ENCODE measurements around the gene PAXX. TPM values are rescaled to one million over a fixed set of nuclear protein-coding genes. Genes with fewer than 3 reads are reported as not detected.

PAXX gene
- total RNA-seq, 2 experiments from 2014 or later = 60.5 to 61.8 TPM

- TF ChIP-seq CTCF (IDR thresholded peaks at IDR 0.05) = no peak
- Mint-ChIP-seq H3K4me3 (no peak overlapping the region), H3K27me3 (peaks cover 28% of the 10 kb centered on the region), H3K9me3 (no peaks in the 10 kb centered on the region), H3K4me1 (ENCODE audit: low read depth) (peaks cover 10% of the 10 kb centered on the region), H3K27ac (no peak overlapping the region), H3K36me3 (ENCODE audit: low read depth) (no peaks in the 10 kb centered on the region)
- intact Hi-C loops (cut with micrococcal nuclease) = no loop called here
- no peak for ATAC-seq
- ChIA-PET POLR2A (interaction anchor here (0.6 kb wide), 1 partner anchor 16 kb away, joined by 3 read pairs; no protein-coding TSS in a partner anchor), CTCF (interaction anchor here (1.4 to 2.4 kb wide), 3 partner anchors 8 to 25 kb away, joined by 6 to 22 read pairs (median 7); no protein-coding TSS in a partner anchor)
- no peak for DNase-seq
Observed at GRCh38 chr9:137042751-137043727, 50.8 kb downstream of the PAXX start.

Other genes with a start within 250 kb of the PAXX start
- gene LCN10, start 249.5 kb upstream of the PAXX start, total RNA-seq = 1 to 10 TPM; 2.6 to 3.2 TPM
- not detected for gene LCN6, start 243.9 kb upstream of the PAXX start, total RNA-seq
- gene LCN8, start 234.2 kb upstream of the PAXX start, total RNA-seq = not detected
- gene LCN15, start 227.9 kb upstream of the PAXX start, total RNA-seq = not detected
- 10 to 100 TPM; 50.6 to 51.1 TPM for gene TMEM141, start 201.1 kb upstream of the PAXX start, total RNA-seq
- gene CCDC183, start 196.1 kb upstream of the PAXX start, total RNA-seq = under 1 TPM; 0.20 to 0.34 TPM
- 10 to 100 TPM; 85.6 to 86.6 TPM for gene RABL6, start 184.5 kb upstream of the PAXX start, total RNA-seq
- 1 to 10 TPM; 5.8 to 6.4 TPM for gene AJM1, start 149.9 kb upstream of the PAXX start, total RNA-seq
- gene PHPT1, start 143.0 kb upstream of the PAXX start, total RNA-seq = 100 to 1,000 TPM; 123 to 124 TPM
- 10 to 100 TPM; 18.5 to 19.1 TPM for gene MAMDC4, start 140.1 kb upstream of the PAXX start, total RNA-seq
- gene EDF1, start 126.1 kb upstream of the PAXX start, total RNA-seq = 100 to 1,000 TPM; 254 to 270 TPM
- gene TRAF2, start 105.9 kb upstream of the PAXX start, total RNA-seq = 10 to 100 TPM; 34.8 to 40.5 TPM
- gene FBXW5, start 47.7 kb upstream of the PAXX start, total RNA-seq = 10 to 100 TPM; 53.4 to 54.0 TPM
- under 1 TPM in 1 of 2 experiments, not detected in 1; 0.83 TPM for gene C8G, start 47.2 kb upstream of the PAXX start, total RNA-seq
- 1 to 10 TPM; 1.3 to 2.1 TPM for gene LCN12, start 40.1 kb upstream of the PAXX start, total RNA-seq
- not detected for gene PTGDS, start 14.9 kb upstream of the PAXX start, total RNA-seq
- not detected for gene LCNL1, start 9.4 kb upstream of the PAXX start, total RNA-seq
- gene CLIC3, start 4.1 kb downstream of the PAXX start, total RNA-seq = not detected
- gene ABCA2, start 35.8 kb downstream of the PAXX start, total RNA-seq = 10 to 100 TPM; 11.8 to 16.2 TPM
- gene FUT7, start 39.7 kb downstream of the PAXX start, total RNA-seq = under 1 TPM in 1 of 2 experiments, not detected in 1; 0.09 TPM
- gene NPDC1, start 53.8 kb downstream of the PAXX start, total RNA-seq = 10 to 100 TPM; 18.2 to 21.2 TPM
- not detected for gene ENTPD2, start 61.6 kb downstream of the PAXX start, total RNA-seq
- gene SAPCD2, start 78.1 kb downstream of the PAXX start, total RNA-seq = 10 to 100 TPM; 13.5 to 13.7 TPM
- 10 to 100 TPM; 49.8 to 50.1 TPM for gene UAP1L1, start 85.1 kb downstream of the PAXX start, total RNA-seq
- 10 to 100 TPM; 31.1 to 33.2 TPM for gene MAN1B1, start 94.6 kb downstream of the PAXX start, total RNA-seq
- gene DPP7, start 122.3 kb downstream of the PAXX start, total RNA-seq = 100 to 1,000 TPM; 222 to 227 TPM
- gene GRIN1, start 146.7 kb downstream of the PAXX start, total RNA-seq = not detected
- gene LRRC26, start 177.6 kb downstream of the PAXX start, total RNA-seq = not detected
- gene TMEM210, start 179.6 kb downstream of the PAXX start, total RNA-seq = not detected
- 10 to 100 TPM; 38.6 to 39.6 TPM for gene ANAPC2, start 196.1 kb downstream of the PAXX start, total RNA-seq
- 10 to 100 TPM; 53.3 to 58.4 TPM for gene SSNA1, start 196.3 kb downstream of the PAXX start, total RNA-seq
- gene TPRN, start 208.3 kb downstream of the PAXX start, total RNA-seq = 1 to 10 TPM; 5.7 to 6.6 TPM
- 10 to 100 TPM; 29.4 to 29.9 TPM for gene TMEM203, start 213.2 kb downstream of the PAXX start, total RNA-seq
- gene NDOR1, start 213.3 kb downstream of the PAXX start, total RNA-seq = 10 to 100 TPM; 29.5 to 30.7 TPM
- 10 to 100 TPM in 1 of 2 experiments, 1 to 10 TPM in 1; 8.0 to 10.4 TPM for gene RNF208, start 229.8 kb downstream of the PAXX start, total RNA-seq
- under 1 TPM in 1 of 2 experiments, not detected in 1; 0.34 TPM for gene CYSRT1, start 232.8 kb downstream of the PAXX start, total RNA-seq
- gene RNF224, start 235.1 kb downstream of the PAXX start, total RNA-seq = not detected
- gene SLC34A3, start 238.5 kb downstream of the PAXX start, total RNA-seq = not detected
- 100 to 1,000 TPM; 228 to 230 TPM for gene TUBB4B, start 248.9 kb downstream of the PAXX start, total RNA-seq